OCI-LY1 (cell line): ENCODE results near the gene RAB3IL1.

Source experiments
- H2AFZ ChIP-seq: fragments of 200-600 bp; sonication (generic), shearing (Covaris generic); 2 replicates; pipeline ENCODE4 v1.6.0; 2014; ENCODE audit warnings: antibody characterized with exemption, mild to moderate bottlenecking, low read length
- H3F3A ChIP-seq: fragments of 200-600 bp; sonication (generic), shearing (Covaris generic); 2 replicates; pipeline ENCODE4 v1.6.0; 2014; ENCODE audit warnings: mild to moderate bottlenecking, antibody characterized with exemption, low read length, moderate library complexity; ENCODE audit not compliant: insufficient read depth
- H3K27ac ChIP-seq: fragments of 200-600 bp; sonication (generic); 2 replicates; pipeline ENCODE4 v1.5.1; 2014; ENCODE audit warnings: low read length, mixed run types, mild to moderate bottlenecking, low read depth; ENCODE audit not compliant: poor library complexity, severe bottlenecking
- H3K27me3 ChIP-seq: fragments of 200-600 bp; sonication (generic); 2 replicates; pipeline ENCODE4 v1.6.0; 2014; ENCODE audit warnings: antibody characterized with exemption, mild to moderate bottlenecking, low read length, moderate library complexity; ENCODE audit not compliant: insufficient read depth
- H3K36me3 ChIP-seq: fragments of 200-600 bp; sonication (generic); 2 replicates; pipeline ENCODE4 v1.6.1; 2014; ENCODE audit warnings: mild to moderate bottlenecking, antibody characterized with exemption, low read length, moderate library complexity, mixed read lengths; ENCODE audit not compliant: insufficient read depth
- H3K4me1 ChIP-seq: fragments of 200-600 bp; sonication (generic); 2 replicates; pipeline ENCODE4 v1.5.1; 2014; ENCODE audit warnings: mild to moderate bottlenecking, low read length, moderate library complexity; ENCODE audit not compliant: insufficient read depth, severe bottlenecking
- H3K4me2 ChIP-seq: fragments of 200-600 bp; sonication (generic), shearing (Covaris generic); 2 replicates; pipeline ENCODE4 v1.6.1; 2014; ENCODE audit warnings: low read length
- H3K4me3 ChIP-seq: fragments of 200-600 bp; sonication (generic); 2 replicates; pipeline ENCODE4 v1.5.1; 2014; ENCODE audit warnings: low read length, low read depth, mild to moderate bottlenecking, mixed read lengths; ENCODE audit not compliant: poor library complexity, severe bottlenecking
- H3K79me2 ChIP-seq: fragments of 200-600 bp; shearing (Covaris generic); 2 replicates; pipeline ENCODE4 v1.6.1; 2016; ENCODE audit warnings: mixed run types, low read length, mixed read lengths; ENCODE audit not compliant: insufficient read depth
- H3K9ac ChIP-seq: fragments of 200-600 bp; sonication (generic), shearing (Covaris generic); 2 replicates; pipeline ENCODE4 v1.6.1; 2014; ENCODE audit warnings: mild to moderate bottlenecking, low read length, mixed read lengths
- H3K9me2 ChIP-seq: fragments of 200-600 bp; sonication (generic), shearing (Covaris generic); 2 replicates; pipeline ENCODE4 v1.6.1; 2014; ENCODE audit warnings: low read depth, mild to moderate bottlenecking, low read length, mixed read lengths
- H3K9me3 ChIP-seq: fragments of 200-600 bp; shearing (Covaris generic); 2 replicates; pipeline ENCODE4 v1.6.1; 2014; ENCODE audit warnings: low read length, mixed read lengths
- H4K20me1 ChIP-seq: fragments of 200-600 bp; sonication (generic), shearing (Covaris generic); 2 replicates; pipeline ENCODE4 v1.6.0; 2016; ENCODE audit warnings: mild to moderate bottlenecking, low read length; ENCODE audit not compliant: insufficient read depth
- CTCF ChIP-seq: fragments of 200-600 bp; sonication (generic), shearing (Covaris generic); IDR thresholded peaks from 2 replicates; pipeline ENCODE4 v1.5.1; 2017; ENCODE audit warnings: mild to moderate bottlenecking, antibody characterized with exemption, low read length, moderate library complexity, mixed read lengths
- EZH2 ChIP-seq: fragments of 200-600 bp; sonication (generic), shearing (Covaris generic); IDR thresholded peaks from 2 replicates; pipeline ENCODE4 v1.8.0; 2017; ENCODE audit warnings: borderline replicate concordance, mixed run types, mild to moderate bottlenecking, antibody characterized with exemption, low read length, moderate library complexity, mixed read lengths

RAB3IL1 gene

DNA sequence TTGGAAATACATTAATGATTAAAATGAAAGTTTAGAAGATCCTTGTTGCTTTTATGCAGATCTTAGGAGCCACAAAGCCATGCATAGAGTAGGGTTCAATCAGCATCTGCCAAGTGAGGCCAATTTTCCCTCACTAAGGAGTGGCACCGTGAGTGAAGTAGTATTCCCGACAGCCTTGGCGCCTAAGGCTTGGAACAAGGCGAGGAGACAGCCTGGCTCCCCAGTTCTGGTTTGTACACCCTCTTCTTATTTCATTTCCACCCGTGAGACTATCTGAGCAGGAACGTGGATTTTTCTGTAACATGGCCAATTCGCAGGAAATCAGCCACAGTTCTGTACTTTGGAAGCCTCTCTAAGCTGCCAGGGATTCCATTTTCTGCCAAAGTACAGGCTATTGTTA lies 66.7 kb downstream of the RAB3IL1 start:
- no peaks in the 10 kb centered on the region for H3F3A ChIP-seq
- no peaks in the 10 kb centered on the region for H4K20me1 ChIP-seq
- H3K9me3 ChIP-seq = no peaks in the 10 kb centered on the region
- TF ChIP-seq CTCF (no peak), EZH2 (no peak)
- H3K4me3 ChIP-seq = no peak overlapping the region
- no peaks in the 10 kb centered on the region for H3K4me1 ChIP-seq
- no peak overlapping the region for H2AFZ ChIP-seq
- no peaks in the 10 kb centered on the region for H3K79me2 ChIP-seq
- no peaks in the 10 kb centered on the region for H3K27me3 ChIP-seq
- H3K27ac ChIP-seq = no peak overlapping the region
- no peaks in the 10 kb centered on the region for H3K9me2 ChIP-seq
- H3K4me2 ChIP-seq = no peak overlapping the region
- no peak overlapping the region for H3K9ac ChIP-seq
- H3K36me3 ChIP-seq = peaks cover 88% of the 10 kb centered on the region

- Histone ChIP-seq H3F3A (no peaks in the 10 kb centered on the region), H3K9me2 (no peaks in the 10 kb centered on the region), H3K36me3 (peaks cover 74% of the 10 kb centered on the region), H3K4me2 (no peak overlapping the region), H2AFZ (no peak overlapping the region), H3K27me3 (no peaks in the 10 kb centered on the region), H3K4me3 (no peak overlapping the region), H4K20me1 (no peaks in the 10 kb centered on the region), H3K27ac (no peak overlapping the region), H3K9me3 (no peaks in the 10 kb centered on the region), H3K79me2 (no peaks in the 10 kb centered on the region), H3K4me1 (no peaks in the 10 kb centered on the region), H3K9ac (no peak overlapping the region)
- no peak for TF ChIP-seq EZH2
- no peak for TF ChIP-seq CTCF
Observed at GRCh38 chr11:61848631-61849030, 68.7 kb downstream of the RAB3IL1 start.

DNA sequence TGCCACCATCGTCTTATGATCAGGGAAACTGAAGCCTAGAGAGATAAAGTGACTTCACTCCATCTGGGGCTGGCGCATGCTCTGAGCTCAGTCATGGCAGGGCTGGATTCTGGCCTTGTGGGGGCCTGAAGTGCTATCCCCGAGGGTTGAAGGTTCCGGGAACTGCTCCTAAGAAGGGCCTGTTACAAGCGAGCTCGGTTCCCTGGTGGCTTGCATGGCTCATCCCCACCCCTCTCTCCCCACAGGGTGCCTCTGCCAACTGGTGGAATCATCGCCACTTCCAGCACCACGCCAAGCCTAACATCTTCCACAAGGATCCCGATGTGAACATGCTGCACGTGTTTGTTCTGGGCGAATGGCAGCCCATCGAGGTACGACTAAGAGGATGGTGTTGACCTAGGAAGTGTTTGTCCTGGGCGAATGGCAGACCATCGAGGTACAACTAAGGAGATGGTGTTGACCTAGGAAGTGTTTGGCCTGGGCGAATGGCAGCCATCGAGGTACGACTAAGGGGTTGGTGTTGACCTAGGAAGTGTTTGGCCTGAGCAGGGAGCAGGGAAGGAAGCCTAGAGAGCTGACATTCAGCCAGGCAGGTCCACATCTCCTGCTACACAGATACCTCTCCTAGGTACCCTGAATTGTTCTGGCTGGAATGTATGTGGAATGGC lies 69.3 kb downstream of the RAB3IL1 start:
- no peak for TF ChIP-seq CTCF
- H3K36me3 ChIP-seq = peaks cover 74% of the 10 kb centered on the region
- no peaks in the 10 kb centered on the region for H3K79me2 ChIP-seq
- no peak overlapping the region for H2AFZ ChIP-seq
- H4K20me1 ChIP-seq = no peaks in the 10 kb centered on the region
- no peaks in the 10 kb centered on the region for H3K9me3 ChIP-seq
- H3F3A ChIP-seq = no peaks in the 10 kb centered on the region
- no peaks in the 10 kb centered on the region for H3K9me2 ChIP-seq
- no peaks in the 10 kb centered on the region for H3K4me1 ChIP-seq
- no peak overlapping the region for H3K4me3 ChIP-seq
- no peak overlapping the region for H3K9ac ChIP-seq
- no peak overlapping the region for H3K27ac ChIP-seq
- H3K4me2 ChIP-seq = no peak overlapping the region
- H3K27me3 ChIP-seq = no peaks in the 10 kb centered on the region
